ENCODE data around the gene CLEC6A.

- TF ChIP-seq, protein P1, sequence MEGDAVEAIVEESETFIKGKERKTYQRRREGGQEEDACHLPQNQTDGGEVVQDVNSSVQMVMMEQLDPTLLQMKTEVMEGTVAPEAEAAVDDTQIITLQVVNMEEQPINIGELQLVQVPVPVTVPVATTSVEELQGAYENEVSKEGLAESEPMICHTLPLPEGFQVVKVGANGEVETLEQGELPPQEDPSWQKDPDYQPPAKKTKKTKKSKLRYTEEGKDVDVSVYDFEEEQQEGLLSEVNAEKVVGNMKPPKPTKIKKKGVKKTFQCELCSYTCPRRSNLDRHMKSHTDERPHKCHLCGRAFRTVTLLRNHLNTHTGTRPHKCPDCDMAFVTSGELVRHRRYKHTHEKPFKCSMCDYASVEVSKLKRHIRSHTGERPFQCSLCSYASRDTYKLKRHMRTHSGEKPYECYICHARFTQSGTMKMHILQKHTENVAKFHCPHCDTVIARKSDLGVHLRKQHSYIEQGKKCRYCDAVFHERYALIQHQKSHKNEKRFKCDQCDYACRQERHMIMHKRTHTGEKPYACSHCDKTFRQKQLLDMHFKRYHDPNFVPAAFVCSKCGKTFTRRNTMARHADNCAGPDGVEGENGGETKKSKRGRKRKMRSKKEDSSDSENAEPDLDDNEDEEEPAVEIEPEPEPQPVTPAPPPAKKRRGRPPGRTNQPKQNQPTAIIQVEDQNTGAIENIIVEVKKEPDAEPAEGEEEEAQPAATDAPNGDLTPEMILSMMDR (IDR thresholded peaks at IDR 0.05): no peak
- TF ChIP-seq POLR2A (IDR thresholded peaks at IDR 0.05) (no peak), POLR2AphosphoS5 (IDR thresholded peaks at IDR 0.05) (no peak)
These were observed 6.4 kb upstream of the CLEC6A start for GRCh38 chr12:8449355-8449859.

Measured in prostate gland (tissue), 2 donors.